Measurements from ENCODE around the gene MEAF6.

Gene MEAF6

GRCh38 chr1:37474046-37474696, 40.4 kb downstream of the MEAF6 start, which contains the start of gene ZC3H12A:
Gene ZC3H12A, plus strand, starts transcription at chr1:37474580. Its CDS starts 917 bp downstream, at chr1:37475497.
- no peak for TF ChIP-seq CTCF (IDR thresholded peaks at IDR 0.05; ENCODE audit: insufficient read depth, low read length, poor library complexity, severe bottlenecking)

GRCh38 chr1:37473431-37474045, 41.0 kb downstream of the MEAF6 start:
- DNase-seq (ENCODE audit: extremely low read depth, insufficient read length) = no peak
- H3K27me3 ChIP-seq (replicated peaks; ENCODE audit: control insufficient read depth, insufficient read depth, low read length) = no peaks in the 10 kb centered on the region
- H3K4me3 ChIP-seq (replicated peaks; ENCODE audit: low read depth, low read length) = peak overlapping the region; percentile 66
- peaks cover 23% of the 10 kb centered on the region for H3K36me3 ChIP-seq (ENCODE audit: control insufficient read depth, insufficient read depth, low read length)
- TF ChIP-seq CTCF (IDR thresholded peaks at IDR 0.05; ENCODE audit: insufficient read depth, low read length, poor library complexity, severe bottlenecking) = peak; percentile 9

More at GRCh38 chr1:37474046-37474696, 40.4 kb downstream of the MEAF6 start, which contains the start of gene ZC3H12A:
- peak; percentile 97 for DNase-seq (ENCODE audit: extremely low read depth, insufficient read length)
- Histone ChIP-seq H3K27me3 (replicated peaks; ENCODE audit: control insufficient read depth, insufficient read depth, low read length) (no peaks in the 10 kb centered on the region), H3K4me3 (replicated peaks; ENCODE audit: low read depth, low read length) (peak within 1 kb of the TSS; percentile 82), H3K36me3 (ENCODE audit: control insufficient read depth, insufficient read depth, low read length) (peaks cover 25% of the 10 kb centered on the region)

GRCh38 chr1:37472994-37473393, 41.6 kb downstream of the MEAF6 start:
- no peak overlapping the region for H3K4me3 ChIP-seq (replicated peaks; ENCODE audit: low read depth, low read length)
- no peak for TF ChIP-seq CTCF (IDR thresholded peaks at IDR 0.05; ENCODE audit: insufficient read depth, low read length, poor library complexity, severe bottlenecking)
- H3K27me3 ChIP-seq (replicated peaks; ENCODE audit: control insufficient read depth, insufficient read depth, low read length) = no peaks in the 10 kb centered on the region
- H3K36me3 ChIP-seq (ENCODE audit: control insufficient read depth, insufficient read depth, low read length) = peaks cover 18% of the 10 kb centered on the region
- DNase-seq (ENCODE audit: extremely low read depth, insufficient read length) = no peak

- peaks cover 14% of the 10 kb centered on the region for H3K36me3 ChIP-seq (ENCODE audit: control insufficient read depth, insufficient read depth, low read length)
- H3K27me3 ChIP-seq (replicated peaks; ENCODE audit: control insufficient read depth, insufficient read depth, low read length) = no peaks in the 10 kb centered on the region
- no peak for TF ChIP-seq CTCF (IDR thresholded peaks at IDR 0.05; ENCODE audit: insufficient read depth, low read length, poor library complexity, severe bottlenecking)
- H3K4me3 ChIP-seq (replicated peaks; ENCODE audit: low read depth, low read length) = no peak overlapping the region
- no peak for DNase-seq (ENCODE audit: extremely low read depth, insufficient read length)
Measured at GRCh38 chr1:37472281-37472680, 42.3 kb downstream of the MEAF6 start.

- DNase-seq (ENCODE audit: extremely low read depth, insufficient read length) = no peak
- Histone ChIP-seq H3K36me3 (ENCODE audit: control insufficient read depth, insufficient read depth, low read length) (peaks cover 11% of the 10 kb centered on the region), H3K27me3 (replicated peaks; ENCODE audit: control insufficient read depth, insufficient read depth, low read length) (no peaks in the 10 kb centered on the region), H3K4me3 (replicated peaks; ENCODE audit: low read depth, low read length) (no peak overlapping the region)
- no peak for TF ChIP-seq CTCF (IDR thresholded peaks at IDR 0.05; ENCODE audit: insufficient read depth, low read length, poor library complexity, severe bottlenecking)
Measured at GRCh38 chr1:37471345-37472231, 43.0 kb downstream of the MEAF6 start.
